ENCODE data around the gene FAM186B.

GRCh38 chr12:49631336-49631907 lies 26.0 kb upstream of the FAM186B start:
- TF ChIP-seq, protein P1, sequence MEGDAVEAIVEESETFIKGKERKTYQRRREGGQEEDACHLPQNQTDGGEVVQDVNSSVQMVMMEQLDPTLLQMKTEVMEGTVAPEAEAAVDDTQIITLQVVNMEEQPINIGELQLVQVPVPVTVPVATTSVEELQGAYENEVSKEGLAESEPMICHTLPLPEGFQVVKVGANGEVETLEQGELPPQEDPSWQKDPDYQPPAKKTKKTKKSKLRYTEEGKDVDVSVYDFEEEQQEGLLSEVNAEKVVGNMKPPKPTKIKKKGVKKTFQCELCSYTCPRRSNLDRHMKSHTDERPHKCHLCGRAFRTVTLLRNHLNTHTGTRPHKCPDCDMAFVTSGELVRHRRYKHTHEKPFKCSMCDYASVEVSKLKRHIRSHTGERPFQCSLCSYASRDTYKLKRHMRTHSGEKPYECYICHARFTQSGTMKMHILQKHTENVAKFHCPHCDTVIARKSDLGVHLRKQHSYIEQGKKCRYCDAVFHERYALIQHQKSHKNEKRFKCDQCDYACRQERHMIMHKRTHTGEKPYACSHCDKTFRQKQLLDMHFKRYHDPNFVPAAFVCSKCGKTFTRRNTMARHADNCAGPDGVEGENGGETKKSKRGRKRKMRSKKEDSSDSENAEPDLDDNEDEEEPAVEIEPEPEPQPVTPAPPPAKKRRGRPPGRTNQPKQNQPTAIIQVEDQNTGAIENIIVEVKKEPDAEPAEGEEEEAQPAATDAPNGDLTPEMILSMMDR (IDR thresholded peaks at IDR 0.05), result no peak
- TF ChIP-seq POLR2A (IDR thresholded peaks at IDR 0.05), result no peak
